Adrenal gland (tissue), 12 donors: Measurements from ENCODE around the gene HMGA1. TPM values are rescaled to one million over a fixed set of nuclear protein-coding genes. Genes with fewer than 3 reads are reported as not detected.

Source experiments
- DNase-seq, 7 donors: peaks; one replicate each; pipeline ENCODE4 v3.0.0-alpha.2; 2019 to 2020
- H3K27ac ChIP-seq, 5 donors: fragments of 200-600 bp; sonication (generic) in 4 of 5; 1 replicate in 3 of 5; 2 replicates in 2 of 5; pipeline versions ENCODE4 v1.5.1 to v1.8.0; 2016 to 2020; ENCODE audit warnings: mild to moderate bottlenecking in 1 of 5
- H3K27me3 ChIP-seq: fragments of 200-600 bp; 2 replicates; pipeline ENCODE4 v1.8.0; 2021
- H3K36me3 ChIP-seq, 2 donors: fragments of 200-600 bp; replicated peaks in 1 of 2; 1 replicate in 1 of 2; 2 replicates in 1 of 2; pipeline versions ENCODE4 v1.5.1 to v1.8.0; 2018 to 2022
- H3K4me1 ChIP-seq, 2 donors: fragments of 200-600 bp; replicated peaks in 1 of 2; 1 replicate in 1 of 2; 2 replicates in 1 of 2; pipeline versions ENCODE4 v1.5.1 to v1.8.0; 2018 to 2021
- H3K4me3 ChIP-seq, 4 donors: fragments of 200-600 bp; sonication (generic) in 3 of 4; one replicate each; pipeline ENCODE4 v1.5.1; 2016 to 2018
- H3K9me3 ChIP-seq, 3 donors: fragments of 200-600 bp; sonication (generic) in 1 of 3; replicated peaks in 1 of 3; 1 replicate in 2 of 3; 2 replicates in 1 of 3; pipeline versions ENCODE4 v1.5.1 to v1.8.0; 2016 to 2021
- POLR2A ChIP-seq, 2 donors: fragments of 450-650 bp; IDR thresholded peaks; one replicate each; pipeline ENCODE4 v1.6.1; 2017; ENCODE audit warnings: antibody characterized with exemption in 2 of 2, mild to moderate bottlenecking in 2 of 2, moderate library complexity in 1 of 2
- WGBS, 4 donors: extraction: QIAGEN DNeasy Blood & Tissue Kit in 2 of 4; methylation state at CpG; one replicate each; pipeline versions ENCODE4 v1.1.5 to v1.1.7; 2013 to 2017; 5-methylcytosine and 5-hydroxymethylcytosine counted together
- intact Hi-C, 2 donors: fragments of 100-400 bp; cut with DNase I; formaldehyde crosslinking; loops; one replicate each; pipeline versions ENCODE4 v1.14.1 to v1.15.0; 2022 to 2023
- polyA plus RNA-seq, 3 donors: library from polyadenylated mRNA; stranded (reverse); fragments of 200-250 nt in 2 of 3; fragments of 350-450 nt in 1 of 3; fragmentation: Illumina TruSeq in 1 of 3; extraction: RNeasy Lipid Tissue Mini Kit (QIAGEN cat#74804) in 1 of 3; gene quantifications; one replicate each; pipeline ENCODE4 v1.2.3, GENCODE V29; 2013 to 2014
- total RNA-seq, 9 donors: library from RNA; depleted of rRNA in 4 of 9; stranded (reverse); fragments of >200 nt in 4 of 9; fragments of 120-200 nt in 1 of 9; fragmentation: NEBNext Ultra II Directional in 1 of 9; extraction: Animal tissue kit (Norgen Biotek cat#: 25700) in 1 of 9; gene quantifications; one replicate each; pipeline versions ENCODE4 v1.1.0 to v1.2.4, GENCODE V29; 2013 to 2023
- TF ChIP-seq, protein P1 (sequence below), 6 experiments: fragments of 450-650 bp in 4 of 6; fragments of 200-600 bp in 2 of 6; sonication (generic) in 1 of 6; IDR thresholded peaks; 1 replicate in 5 of 6; 2 replicates in 1 of 6; pipeline versions ENCODE4 v1.5.1 to v1.8.0; 2016 to 2021; ENCODE audit warnings: antibody characterized with exemption in 6 of 6, mild to moderate bottlenecking in 2 of 6, moderate library complexity in 1 of 6
- donor health status: healthy with polysubstance abuse.
- donor health status: Bipolar disorder and iron deficiency.
- donor health status: DM: yes; HTN: yes; CAD: no.
- donor health status: DM: no; HTN: no; CAD: no.
- donor health status: DM: no; HTN: no; CAD: no.
- donor health status: DM: yes; HTN: yes; CAD: no.

The HMGA1 gene
- total and polyA plus RNA-seq, 12 donors: 3.6 to 27.0 (median 11.8) TPM

DNA sequence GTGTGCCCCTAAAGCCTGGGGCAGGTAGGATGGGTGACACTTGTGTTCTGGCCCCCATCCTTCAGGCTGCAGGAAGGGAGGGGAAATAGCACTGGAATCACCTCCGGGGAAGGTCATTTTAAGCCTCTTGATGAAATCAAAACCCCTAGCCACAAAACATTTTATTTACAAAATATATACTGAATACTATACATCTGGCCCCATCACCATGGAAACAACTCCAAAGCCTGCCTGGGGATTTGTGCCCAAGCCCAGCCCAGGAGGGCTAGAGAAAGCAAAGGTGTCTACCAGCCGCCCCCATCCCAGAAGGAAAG, 9.5 kb downstream of the HMGA1 start:
- H3K9me3 ChIP-seq: no peaks in the 10 kb centered on the region
- no peak overlapping the region for H3K4me3 ChIP-seq
- H3K27me3 ChIP-seq: no peaks in the 10 kb centered on the region
- TF ChIP-seq POLR2A (IDR thresholded peaks at IDR 0.05): no peak
- TF ChIP-seq, protein P1, sequence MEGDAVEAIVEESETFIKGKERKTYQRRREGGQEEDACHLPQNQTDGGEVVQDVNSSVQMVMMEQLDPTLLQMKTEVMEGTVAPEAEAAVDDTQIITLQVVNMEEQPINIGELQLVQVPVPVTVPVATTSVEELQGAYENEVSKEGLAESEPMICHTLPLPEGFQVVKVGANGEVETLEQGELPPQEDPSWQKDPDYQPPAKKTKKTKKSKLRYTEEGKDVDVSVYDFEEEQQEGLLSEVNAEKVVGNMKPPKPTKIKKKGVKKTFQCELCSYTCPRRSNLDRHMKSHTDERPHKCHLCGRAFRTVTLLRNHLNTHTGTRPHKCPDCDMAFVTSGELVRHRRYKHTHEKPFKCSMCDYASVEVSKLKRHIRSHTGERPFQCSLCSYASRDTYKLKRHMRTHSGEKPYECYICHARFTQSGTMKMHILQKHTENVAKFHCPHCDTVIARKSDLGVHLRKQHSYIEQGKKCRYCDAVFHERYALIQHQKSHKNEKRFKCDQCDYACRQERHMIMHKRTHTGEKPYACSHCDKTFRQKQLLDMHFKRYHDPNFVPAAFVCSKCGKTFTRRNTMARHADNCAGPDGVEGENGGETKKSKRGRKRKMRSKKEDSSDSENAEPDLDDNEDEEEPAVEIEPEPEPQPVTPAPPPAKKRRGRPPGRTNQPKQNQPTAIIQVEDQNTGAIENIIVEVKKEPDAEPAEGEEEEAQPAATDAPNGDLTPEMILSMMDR (IDR thresholded peaks at IDR 0.05): no peak
- intact Hi-C loops: loop anchor here in 1 of 2 donors (5.0 kb wide), 1 partner anchor 171 kb away; no protein-coding TSS in a partner anchor
- peaks cover 17 to 24% of the 10 kb centered on the region in 2 donors for H3K4me1 ChIP-seq
- H3K36me3 ChIP-seq: no peaks in the 10 kb centered on the region
- no peak overlapping the region for H3K27ac ChIP-seq
- no peak for DNase-seq
- 63 to 100% (median 90%) methylated on average over 2 of the region's 2 CpGs for WGBS, 4 donors

DNA sequence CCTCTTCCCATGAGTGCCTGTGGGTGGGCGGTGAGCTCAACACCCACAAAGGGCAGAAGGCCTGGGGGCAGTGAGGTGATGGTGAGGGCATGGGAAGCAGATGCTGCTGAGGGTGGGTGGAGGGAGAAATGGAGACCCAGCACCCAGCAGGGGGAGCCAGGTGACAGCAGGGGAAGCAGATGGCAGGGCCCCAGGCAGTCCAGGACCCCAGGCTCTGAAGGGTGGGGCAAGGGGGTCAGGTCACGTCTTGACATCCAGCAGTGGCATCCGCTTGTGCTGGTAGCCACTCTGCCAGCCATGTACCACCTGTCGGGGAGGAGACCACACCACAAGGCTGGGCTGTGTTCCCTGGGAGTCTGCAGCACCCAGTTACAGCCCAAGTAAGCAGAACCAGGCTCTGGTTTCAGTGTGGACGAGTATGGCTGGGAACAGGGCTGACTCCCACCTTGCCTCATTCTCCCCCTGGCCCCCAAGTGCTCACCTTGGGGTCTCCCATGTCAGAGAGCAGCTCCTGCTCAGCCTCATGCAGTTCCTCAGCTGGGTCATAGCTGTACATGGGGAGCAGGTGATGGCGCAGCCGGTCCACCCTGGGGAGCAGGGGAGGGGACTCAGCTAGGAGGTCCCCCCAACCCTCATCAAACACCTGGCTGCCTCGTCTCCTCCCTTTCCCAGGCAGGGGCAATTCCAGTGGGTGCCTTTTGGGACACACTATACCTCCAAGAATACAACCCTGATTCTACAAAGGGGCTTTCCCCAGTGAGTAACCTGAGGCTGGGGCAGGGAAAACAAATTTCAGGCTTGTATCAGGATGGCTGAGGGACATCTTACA, 10.1 kb downstream of the HMGA1 start:
- intact Hi-C loops: loop anchor here in 1 of 2 donors (5.0 kb wide), 1 partner anchor 171 kb away; no protein-coding TSS in a partner anchor
- WGBS, 4 donors: 79 to 92% (median 86%) methylated on average over 4 to 8 of the region's 8 CpGs
- H3K27ac ChIP-seq: peak overlapping the region in 1 of 5 donors; percentile 4

DNA sequence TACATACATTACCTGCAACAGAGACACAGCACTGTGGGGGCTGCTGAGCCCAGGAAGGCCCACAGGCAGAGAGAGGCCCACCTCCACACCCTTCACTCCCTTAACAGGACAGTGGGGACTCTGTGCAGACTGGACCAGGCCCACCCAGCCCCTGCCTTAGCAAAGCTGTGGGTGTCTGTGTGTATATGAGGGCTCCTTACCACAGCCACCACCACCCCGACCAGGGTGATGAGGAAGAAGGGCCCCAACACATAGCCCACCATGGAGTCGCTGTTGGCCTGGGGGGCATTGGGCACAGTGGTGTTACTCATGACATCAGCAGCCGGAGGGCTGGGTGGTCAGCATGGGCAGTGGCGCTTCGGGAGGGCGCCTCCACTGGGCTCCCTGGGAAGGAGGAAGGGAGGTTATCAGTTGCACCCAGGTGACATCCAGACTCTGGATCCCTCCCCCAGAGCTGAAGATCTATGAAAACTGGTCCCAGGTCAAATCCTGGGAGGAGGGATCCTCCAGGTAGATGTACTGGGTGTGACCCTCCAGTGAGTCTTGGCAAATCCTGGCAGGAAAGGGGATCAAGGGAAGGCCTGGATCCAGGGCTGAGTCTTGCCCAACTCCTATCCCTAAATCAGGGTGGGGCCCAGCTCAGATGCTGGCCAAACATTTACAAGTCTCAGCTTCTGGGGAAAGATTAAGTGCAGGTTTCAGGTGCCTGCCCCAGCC, 11.0 kb downstream of the HMGA1 start:
- Histone ChIP-seq H3K4me3 (no peak overlapping the region), H3K27me3 (no peaks in the 10 kb centered on the region), H3K36me3 (no peaks in the 10 kb centered on the region), H3K4me1 (peaks cover 17 to 24% of the 10 kb centered on the region in 2 donors), H3K27ac (peak overlapping the region in 2 of 5 donors; percentile 84 to 90), H3K9me3 (no peaks in the 10 kb centered on the region)
- no peak for TF ChIP-seq POLR2A (IDR thresholded peaks at IDR 0.05)
- TF ChIP-seq, protein P1 (IDR thresholded peaks at IDR 0.05): no peak
- intact Hi-C loops: loop anchor here in 1 of 2 donors (5.0 kb wide), 1 partner anchor 170 kb away; no protein-coding TSS in a partner anchor
- 86 to 89% (median 87%) methylated on average over 6 of the region's 6 CpGs; no CpG with 5 or more reads in 1 of the 4 donors for WGBS, 4 donors
- peak in 1 of 7 donors; percentile 24 for DNase-seq

More for the DNA sequence above, 10.1 kb downstream of the HMGA1 start:
- DNase-seq: peak in 1 of 7 donors; percentile 17
- Histone ChIP-seq H3K9me3 (no peaks in the 10 kb centered on the region), H3K27me3 (no peaks in the 10 kb centered on the region), H3K4me3 (no peak overlapping the region), H3K36me3 (no peaks in the 10 kb centered on the region), H3K4me1 (peaks cover 17 to 24% of the 10 kb centered on the region in 2 donors)
- TF ChIP-seq POLR2A (IDR thresholded peaks at IDR 0.05): no peak
- TF ChIP-seq, protein P1 (IDR thresholded peaks at IDR 0.05): peak in 4 of 6 experiments; percentile 9 to 30 (median 20)

DNA sequence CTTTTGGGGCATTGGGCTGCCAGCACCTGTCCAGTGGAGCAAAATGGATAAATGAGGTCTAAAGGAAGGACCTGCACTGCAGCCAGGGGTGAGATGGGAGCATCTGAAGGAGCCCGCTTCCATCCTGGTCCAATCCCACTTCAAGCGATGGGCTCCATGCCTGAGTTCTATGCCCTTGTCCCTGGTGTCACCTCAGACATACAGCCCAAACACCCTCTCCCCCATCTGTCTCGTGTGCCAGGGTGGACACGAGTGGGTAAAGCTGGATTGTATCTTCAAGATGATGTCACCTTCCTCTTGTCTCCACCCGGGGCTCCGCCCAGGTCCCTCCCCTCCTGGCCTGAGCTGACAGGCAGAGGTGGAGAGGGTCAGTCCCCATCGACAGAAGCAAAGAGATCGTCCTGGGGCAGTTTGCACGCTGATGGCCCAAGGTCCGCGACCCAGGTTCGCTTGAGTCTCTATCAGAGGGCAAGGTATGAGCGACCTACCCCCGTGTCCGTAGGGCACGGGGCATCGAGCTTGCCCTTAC, 11.6 kb downstream of the HMGA1 start:
- Histone ChIP-seq H3K27me3 (no peaks in the 10 kb centered on the region), H3K4me1 (peaks cover 17 to 24% of the 10 kb centered on the region in 2 donors), H3K36me3 (no peaks in the 10 kb centered on the region), H3K9me3 (no peaks in the 10 kb centered on the region), H3K4me3 (peak overlapping the region; percentile 3 to 83 (median 68)), H3K27ac (peak overlapping the region; percentile 28 to 90 (median 80))
- TF ChIP-seq POLR2A (IDR thresholded peaks at IDR 0.05): no peak
- TF ChIP-seq, protein P1 (IDR thresholded peaks at IDR 0.05): no peak
- DNase-seq: peak; percentile 65 to 85 (median 69)
- intact Hi-C loops: loop anchor here in 1 of 2 donors (5.0 kb wide), 1 partner anchor 169 kb away; no protein-coding TSS in a partner anchor
- whole genome bisulfite sequencing, 4 donors: 7 to 37% (median 11%) methylated on average over 5 to 17 of the region's 17 CpGs
